Liver (tissue), 9 donors: ENCODE data around the gene ILF2. TPM values are rescaled to one million over a fixed set of nuclear protein-coding genes. Genes with fewer than 3 reads are reported as not detected.
A peak's percentile ranks its signal among the peaks of the same experiment; 100 is the strongest.

ENCODE experiments used
- DNase-seq: peaks from one replicate; pipeline ENCODE4 v3.0.0-alpha.2; 2017; ENCODE audit warnings: low spot score
- H3K27ac ChIP-seq, 2 donors: one replicate each; pipeline ENCODE4 v1.7.0; 2013; ENCODE audit warnings: inconsistent platforms in 2 of 2, low read length in 2 of 2, control low read depth in 1 of 2, low read depth in 1 of 2, mild to moderate bottlenecking in 1 of 2
- H3K27me3 ChIP-seq, 4 donors: one replicate each; pipeline versions ENCODE4 v1.6.1 to v1.7.0; 2013; ENCODE audit warnings: low read length in 3 of 4, inconsistent platforms in 1 of 4, mild to moderate bottlenecking in 1 of 4, moderate library complexity in 1 of 4; ENCODE audit not compliant: control insufficient read depth in 4 of 4, insufficient read depth in 4 of 4
- H3K36me3 ChIP-seq, 4 donors: one replicate each; pipeline versions ENCODE4 v1.6.1 to v1.7.0; 2013; ENCODE audit warnings: low read length in 3 of 4, mild to moderate bottlenecking in 3 of 4, low read depth in 1 of 4, moderate library complexity in 1 of 4; ENCODE audit not compliant: control insufficient read depth in 4 of 4, insufficient read depth in 3 of 4
- H3K4me1 ChIP-seq, 4 donors: one replicate each; pipeline versions ENCODE4 v1.6.1 to v1.7.0; 2013; ENCODE audit warnings: low read length in 3 of 4, mild to moderate bottlenecking in 3 of 4, moderate library complexity in 1 of 4; ENCODE audit not compliant: control insufficient read depth in 4 of 4, insufficient read depth in 4 of 4
- H3K4me3 ChIP-seq, 3 donors: one replicate each; pipeline versions ENCODE4 v1.6.1 to v1.7.0; 2013; ENCODE audit warnings: low read length in 3 of 3, control low read depth in 1 of 3, low read depth in 1 of 3, mild to moderate bottlenecking in 1 of 3
- H3K9ac ChIP-seq, 2 donors: one replicate each; pipeline ENCODE4 v1.7.0; 2013; ENCODE audit warnings: low read length in 2 of 2, mild to moderate bottlenecking in 2 of 2, moderate library complexity in 2 of 2, control low read depth in 1 of 2, low read depth in 1 of 2
- H3K9me3 ChIP-seq, 4 donors: one replicate each; pipeline versions ENCODE4 v1.6.1 to v1.7.0; 2013; ENCODE audit warnings: low read length in 3 of 4; ENCODE audit not compliant: control insufficient read depth in 4 of 4
- EGR1 ChIP-seq, 2 donors: IDR thresholded peaks; 2 replicates each; pipeline ENCODE4 v1.6.1; 2016 to 2018; ENCODE audit warnings: antibody characterized with exemption in 2 of 2, low read depth in 2 of 2
- FOXA1 ChIP-seq: IDR thresholded peaks from 2 replicates; pipeline ENCODE4 v1.6.1; 2016; ENCODE audit warnings: antibody characterized with exemption
- FOXA2 ChIP-seq: IDR thresholded peaks from 2 replicates; pipeline ENCODE4 v1.6.1; 2016; ENCODE audit warnings: antibody characterized with exemption
- GABPA ChIP-seq, 2 donors: IDR thresholded peaks in 1 of 2; conservative IDR thresholded peaks in 1 of 2; 2 replicates each; pipeline ENCODE4 v1.6.1; 2016; ENCODE audit warnings: antibody characterized with exemption in 2 of 2, mild to moderate bottlenecking in 1 of 2, moderate library complexity in 1 of 2
- HNF4A ChIP-seq, 2 donors: conservative IDR thresholded peaks; 2 replicates each; pipeline ENCODE4 v1.6.1; 2016; ENCODE audit warnings: antibody characterized with exemption in 2 of 2, mild to moderate bottlenecking in 2 of 2
- HNF4G ChIP-seq: IDR thresholded peaks from 2 replicates; pipeline ENCODE4 v1.6.1; 2016; ENCODE audit warnings: antibody characterized with exemption
- JUND ChIP-seq, 2 donors: IDR thresholded peaks; 2 replicates each; pipeline ENCODE4 v1.6.1; 2016; ENCODE audit warnings: antibody characterized with exemption in 2 of 2
- NR2F2 ChIP-seq: IDR thresholded peaks from 2 replicates; pipeline ENCODE4 v1.6.1; 2016; ENCODE audit warnings: antibody characterized with exemption
- RAD21 ChIP-seq, 2 donors: IDR thresholded peaks; 2 replicates each; pipeline ENCODE4 v1.6.1; 2016; ENCODE audit warnings: antibody characterized with exemption in 2 of 2, mild to moderate bottlenecking in 2 of 2
- REST ChIP-seq: IDR thresholded peaks from 2 replicates; pipeline ENCODE4 v1.6.1; 2016; ENCODE audit warnings: antibody characterized with exemption, mild to moderate bottlenecking
- RXRA ChIP-seq, 2 donors: IDR thresholded peaks; 2 replicates each; pipeline ENCODE4 v1.6.1; 2017 to 2018; ENCODE audit warnings: antibody characterized with exemption in 2 of 2, mild to moderate bottlenecking in 1 of 2
- SP1 ChIP-seq: IDR thresholded peaks from 2 replicates; pipeline ENCODE4 v1.6.1; 2018; ENCODE audit warnings: antibody characterized with exemption, mild to moderate bottlenecking
- TAF1 ChIP-seq: conservative IDR thresholded peaks from 2 replicates; pipeline ENCODE4 v1.6.1; 2016; ENCODE audit warnings: antibody characterized with exemption, mild to moderate bottlenecking
- YY1 ChIP-seq: IDR thresholded peaks from 2 replicates; pipeline ENCODE4 v1.6.1; 2016; ENCODE audit warnings: antibody characterized with exemption, mild to moderate bottlenecking
- ZBTB33 ChIP-seq: IDR thresholded peaks from 2 replicates; pipeline ENCODE4 v1.6.1; 2016; ENCODE audit warnings: antibody characterized with exemption
- WGBS: extraction: QIAGEN DNeasy Blood & Tissue Kit; methylation state at CpG from one replicate; pipeline ENCODE4 v1.1.7; 2013; 5-methylcytosine and 5-hydroxymethylcytosine counted together
- polyA plus RNA-seq, 2 donors: library from polyadenylated mRNA; stranded (reverse) in 1 of 2; unstranded in 1 of 2; fragments of 200-250 nt in 1 of 2; fragments of >200 nt in 1 of 2; fragmentation: Nextera tagmentation in 1 of 2; extraction: Ambion mirVana in 1 of 2; gene quantifications; one replicate each; pipeline versions ENCODE4 v1.2.1 to v1.2.3, GENCODE V29; 2013 to 2015
- total RNA-seq, 2 donors: library from RNA; depleted of rRNA; stranded (reverse); fragments of >200 nt; gene quantifications; one replicate each; pipeline ENCODE4 v1.2.3, GENCODE V29; 2014
- TF ChIP-seq, protein P1 (sequence below): IDR thresholded peaks from 2 replicates; pipeline ENCODE4 v1.6.1; 2016; ENCODE audit warnings: antibody characterized with exemption
- TF ChIP-seq, protein P2 (sequence below): fragments of 150-350 bp; IDR thresholded peaks from 2 replicates; pipeline ENCODE4 v1.5.1; 2017; ENCODE audit warnings: improper control_type of control experiment, low read depth, low read length; ENCODE audit not compliant: missing input control
- TF ChIP-seq, protein P3 (sequence below): IDR thresholded peaks from 2 replicates; pipeline ENCODE4 v1.6.1; 2016; ENCODE audit warnings: antibody characterized with exemption
- donor health status: healthy.
- donor health status: healthy.
- donor health status: healthy.
- donor health status: healthy.
- donor health status: healthy.

The ILF2 gene
- total and polyA plus RNA-seq, 4 donors, result 28.7 to 84.2 (median 51.5) TPM

DNA sequence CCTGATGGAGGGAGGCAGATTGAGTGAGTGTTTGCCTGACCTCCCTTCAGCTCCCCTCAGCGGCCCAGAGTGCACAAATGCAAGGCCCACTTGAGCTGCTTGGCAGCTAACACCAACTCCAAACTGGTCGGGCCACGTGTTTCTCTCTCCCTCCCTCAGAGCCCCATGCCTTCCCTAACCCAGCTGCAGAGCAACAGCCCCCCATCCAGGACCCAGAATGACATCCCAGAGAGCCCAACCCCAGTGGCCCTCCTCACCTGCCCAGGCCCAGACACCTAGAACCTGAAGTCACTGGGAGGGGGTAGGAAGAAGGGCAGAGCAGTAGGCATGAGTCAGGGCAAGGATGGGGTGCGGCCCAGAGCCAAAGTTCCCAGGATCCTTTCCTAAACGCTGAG is 53.9 kb downstream of the ILF2 start:
- Histone ChIP-seq H3K27me3 (no peaks in the 10 kb centered on the region), H3K9me3 (no peaks in the 10 kb centered on the region), H3K4me3 (no peak overlapping the region), H3K4me1 (peaks cover 11 to 33% (median 22%) of the 10 kb centered on the region in 4 donors), H3K9ac (no peak overlapping the region), H3K27ac (peak overlapping the region; percentile 58 to 83), H3K36me3 (no peaks in the 10 kb centered on the region)
- TF ChIP-seq FOXA2 (no peak), HNF4G (no peak), ZBTB33 (no peak), RXRA (IDR thresholded peaks at IDR 0.05) (no peak), EGR1 (IDR thresholded peaks at IDR 0.05; ENCODE audit: low read depth in 2 of 2) (no peak)
- TF ChIP-seq, protein P1, sequence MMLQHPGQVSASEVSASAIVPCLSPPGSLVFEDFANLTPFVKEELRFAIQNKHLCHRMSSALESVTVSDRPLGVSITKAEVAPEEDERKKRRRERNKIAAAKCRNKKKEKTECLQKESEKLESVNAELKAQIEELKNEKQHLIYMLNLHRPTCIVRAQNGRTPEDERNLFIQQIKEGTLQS, result no peak
- 83% methylated on average over 5 of the region's 5 CpGs for WGBS
- DNase-seq, result no peak

- Histone ChIP-seq H3K27me3 (no peaks in the 10 kb centered on the region), H3K9me3 (no peaks in the 10 kb centered on the region), H3K9ac (peak within 1 kb of the TSS in 1 of 2 donors; percentile 23), H3K27ac (peak within 1 kb of the TSS; percentile 58 to 83), H3K36me3 (no peaks in the 10 kb centered on the region), H3K4me1 (peaks cover 11 to 39% (median 27%) of the 10 kb centered on the region in 4 donors), H3K4me3 (no peak within 1 kb of the TSS)
- 26% methylated on average over 10 of the region's 10 CpGs for WGBS
- peak; percentile 81 for DNase-seq
- TF ChIP-seq, protein P2, sequence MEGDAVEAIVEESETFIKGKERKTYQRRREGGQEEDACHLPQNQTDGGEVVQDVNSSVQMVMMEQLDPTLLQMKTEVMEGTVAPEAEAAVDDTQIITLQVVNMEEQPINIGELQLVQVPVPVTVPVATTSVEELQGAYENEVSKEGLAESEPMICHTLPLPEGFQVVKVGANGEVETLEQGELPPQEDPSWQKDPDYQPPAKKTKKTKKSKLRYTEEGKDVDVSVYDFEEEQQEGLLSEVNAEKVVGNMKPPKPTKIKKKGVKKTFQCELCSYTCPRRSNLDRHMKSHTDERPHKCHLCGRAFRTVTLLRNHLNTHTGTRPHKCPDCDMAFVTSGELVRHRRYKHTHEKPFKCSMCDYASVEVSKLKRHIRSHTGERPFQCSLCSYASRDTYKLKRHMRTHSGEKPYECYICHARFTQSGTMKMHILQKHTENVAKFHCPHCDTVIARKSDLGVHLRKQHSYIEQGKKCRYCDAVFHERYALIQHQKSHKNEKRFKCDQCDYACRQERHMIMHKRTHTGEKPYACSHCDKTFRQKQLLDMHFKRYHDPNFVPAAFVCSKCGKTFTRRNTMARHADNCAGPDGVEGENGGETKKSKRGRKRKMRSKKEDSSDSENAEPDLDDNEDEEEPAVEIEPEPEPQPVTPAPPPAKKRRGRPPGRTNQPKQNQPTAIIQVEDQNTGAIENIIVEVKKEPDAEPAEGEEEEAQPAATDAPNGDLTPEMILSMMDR, result no peak
- TF ChIP-seq, protein P3, sequence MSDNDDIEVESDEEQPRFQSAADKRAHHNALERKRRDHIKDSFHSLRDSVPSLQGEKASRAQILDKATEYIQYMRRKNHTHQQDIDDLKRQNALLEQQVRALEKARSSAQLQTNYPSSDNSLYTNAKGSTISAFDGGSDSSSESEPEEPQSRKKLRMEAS, result peak; percentile 79
- TF ChIP-seq REST, result peak; percentile 58
- TF ChIP-seq SP1, result peak; percentile 74
- TF ChIP-seq YY1, result peak; percentile 62
- TF ChIP-seq RAD21 (IDR thresholded peaks at IDR 0.05), result peak in 1 of 2 donors; percentile 31
- TF ChIP-seq NR2F2, result no peak
- peak; percentile 62 to 77 for TF ChIP-seq RXRA (IDR thresholded peaks at IDR 0.05)
- TF ChIP-seq FOXA1, result no peak
- no peak for TF ChIP-seq TAF1
- TF ChIP-seq HNF4A (conservative IDR thresholded peaks at IDR 0.05), result peak; percentile 74 to 80
- TF ChIP-seq, protein P1, result peak; percentile 59
- TF ChIP-seq HNF4G, result no peak
- TF ChIP-seq JUND (IDR thresholded peaks at IDR 0.05), result no peak
- no peak for TF ChIP-seq GABPA (IDR thresholded peaks at IDR 0.05 in 1 of 2, conservative IDR thresholded peaks at IDR 0.05 in 1 of 2)
- TF ChIP-seq FOXA2, result no peak
- TF ChIP-seq ZBTB33, result no peak
Observed at GRCh38 chr1:153616144-153616916, 54.5 kb downstream of the ILF2 start, which contains the start of gene S100A14. Gene S100A14, minus strand, starts transcription at chr1:153616325. Its CDS starts 467 bp downstream, at chr1:153615858.
